HG03064 (cell line): ENCODE results near the gene IBSP.

Experiments
- ATAC-seq: cut with Tn5 transposase; IDR thresholded peaks from one replicate; pipeline ENCODE4 v1.9.1; 2021; ENCODE audit warnings: low read depth; ENCODE audit not compliant: unreplicated experiment

IBSP gene, protein sequence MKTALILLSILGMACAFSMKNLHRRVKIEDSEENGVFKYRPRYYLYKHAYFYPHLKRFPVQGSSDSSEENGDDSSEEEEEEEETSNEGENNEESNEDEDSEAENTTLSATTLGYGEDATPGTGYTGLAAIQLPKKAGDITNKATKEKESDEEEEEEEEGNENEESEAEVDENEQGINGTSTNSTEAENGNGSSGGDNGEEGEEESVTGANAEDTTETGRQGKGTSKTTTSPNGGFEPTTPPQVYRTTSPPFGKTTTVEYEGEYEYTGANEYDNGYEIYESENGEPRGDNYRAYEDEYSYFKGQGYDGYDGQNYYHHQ

DNA sequence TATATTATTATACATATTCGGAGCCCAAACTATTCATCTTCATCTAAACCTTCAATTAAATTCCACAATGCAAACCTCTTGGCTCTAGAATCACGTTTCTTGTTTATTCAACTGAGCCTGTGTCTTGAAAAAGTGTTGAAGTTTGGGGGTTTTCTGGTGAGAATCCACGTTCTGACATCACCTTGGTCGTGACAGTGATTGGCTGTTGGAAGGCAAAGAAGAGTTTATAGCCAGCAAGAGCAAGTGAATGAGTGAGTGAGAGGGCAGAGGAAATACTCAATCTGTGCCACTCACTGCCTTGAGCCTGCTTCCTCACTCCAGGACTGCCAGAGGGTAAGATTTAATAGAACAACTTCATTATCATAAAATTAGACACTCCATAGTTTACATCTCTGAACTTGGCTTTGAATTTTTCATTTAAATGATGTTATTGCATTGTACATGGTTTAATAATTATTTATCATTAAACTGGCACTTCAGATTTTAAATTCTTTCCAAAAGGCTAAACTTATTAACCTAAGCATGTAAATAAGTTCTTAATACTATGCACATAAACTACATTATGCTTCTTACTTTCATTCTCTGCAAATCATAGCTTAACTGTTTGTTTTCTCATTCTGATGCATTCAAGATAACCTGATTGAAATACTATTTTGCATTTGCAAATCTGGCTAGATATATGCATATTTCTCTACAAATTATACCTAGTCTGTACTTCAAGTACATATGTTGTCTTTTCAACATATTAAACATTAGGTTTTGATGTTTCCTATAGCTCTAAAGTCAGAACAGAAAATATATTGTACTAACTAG is at the start of gene IBSP:
Gene IBSP (plus strand): TSS at position 254 of the 813 bp plus-strand sequence. CDS start 2,808 bp downstream, outside the sequence.
- no peak for ATAC-seq

- no peak for ATAC-seq
Measured at GRCh38 chr4:87749883-87750282, 49.5 kb upstream of the IBSP start.

DNA sequence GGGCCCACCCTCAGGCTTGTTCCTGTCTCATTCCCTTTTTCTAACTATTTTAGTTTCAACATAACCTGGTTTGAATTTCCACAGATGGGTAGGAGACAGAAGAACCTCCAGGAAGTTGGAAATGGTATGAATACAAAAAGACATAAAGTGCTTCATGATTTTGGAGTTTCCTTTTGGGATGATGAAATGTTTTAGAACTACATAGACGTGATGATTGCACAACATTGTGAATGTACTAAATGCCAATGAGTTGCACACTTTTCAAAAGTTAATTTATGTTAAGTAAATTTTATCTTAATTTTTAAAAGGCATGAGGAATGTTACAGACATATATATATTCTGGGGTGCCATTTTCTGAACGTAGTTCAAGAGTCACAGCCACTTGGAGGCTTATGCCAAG is 41.1 kb upstream of the IBSP start:
- no peak for ATAC-seq

DNA sequence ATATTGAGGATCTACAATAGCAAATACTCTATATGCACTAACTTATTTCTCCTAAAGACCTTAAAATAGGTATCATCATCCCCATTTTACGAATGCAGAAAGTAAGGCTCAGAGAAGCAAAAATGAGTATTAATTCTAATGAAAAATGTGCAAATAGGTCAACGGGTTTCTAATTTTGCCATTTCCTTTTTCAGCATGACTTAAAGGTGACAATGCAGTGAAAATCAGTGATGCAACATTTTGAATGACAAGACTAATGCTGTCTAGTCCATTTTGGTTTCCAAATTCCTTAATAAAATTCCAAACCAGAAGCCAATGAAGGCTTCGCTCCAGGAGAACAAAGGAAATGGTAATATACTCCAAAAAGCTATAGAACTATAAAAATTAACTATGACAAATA is 37.0 kb upstream of the IBSP start:
- ATAC-seq = no peak

- ATAC-seq = no peak
Measured at GRCh38 chr4:87781569-87781968, 17.8 kb upstream of the IBSP start.

DNA sequence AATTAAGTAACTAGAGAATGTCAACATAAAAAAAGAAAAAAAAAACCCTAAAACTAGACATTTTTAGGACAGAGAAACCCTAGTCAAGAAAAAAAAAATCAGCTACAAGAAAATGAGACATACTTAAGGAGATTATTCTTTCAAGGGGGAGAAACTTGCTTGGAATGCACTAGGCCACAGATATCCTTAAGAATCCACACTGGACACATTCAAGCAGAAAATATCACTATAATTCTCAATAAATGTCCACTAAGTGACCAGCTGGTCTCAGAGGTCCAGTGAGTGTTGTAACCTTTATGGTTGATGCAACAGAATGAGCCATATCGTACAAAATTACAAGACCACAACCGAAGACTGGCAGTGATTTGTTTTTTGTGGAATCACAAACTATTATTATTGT is 15.6 kb upstream of the IBSP start:
- no peak for ATAC-seq

- no peak for ATAC-seq
Measured at GRCh38 chr4:87785731-87786509, 13.4 kb upstream of the IBSP start.

GRCh38 chr4:87802858-87803257 is 3.5 kb downstream of the IBSP start:
- ATAC-seq = no peak

GRCh38 chr4:87803421-87803820 is 4.1 kb downstream of the IBSP start:
- ATAC-seq = no peak

DNA sequence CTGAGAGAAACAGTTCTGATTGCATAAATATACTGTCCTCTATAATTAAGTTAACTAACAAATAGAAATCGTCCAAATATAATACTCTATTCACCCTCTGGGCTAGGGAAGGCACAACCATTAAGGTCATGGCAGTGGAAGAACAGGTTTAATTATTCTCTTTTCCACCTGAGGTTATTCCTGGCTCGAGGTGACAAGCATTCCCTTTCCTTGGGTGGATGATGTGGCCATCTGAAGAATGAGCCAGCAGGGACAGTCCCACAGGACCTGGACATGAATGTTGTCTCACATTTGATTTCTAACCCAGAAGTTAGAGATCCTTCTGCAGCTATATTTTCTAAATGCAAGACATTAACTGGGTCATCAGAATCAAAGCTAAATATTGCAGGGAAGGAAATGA is 5.5 kb downstream of the IBSP start:
- no peak for ATAC-seq

GRCh38 chr4:87805971-87806370 is 6.6 kb downstream of the IBSP start:
- no peak for ATAC-seq

DNA sequence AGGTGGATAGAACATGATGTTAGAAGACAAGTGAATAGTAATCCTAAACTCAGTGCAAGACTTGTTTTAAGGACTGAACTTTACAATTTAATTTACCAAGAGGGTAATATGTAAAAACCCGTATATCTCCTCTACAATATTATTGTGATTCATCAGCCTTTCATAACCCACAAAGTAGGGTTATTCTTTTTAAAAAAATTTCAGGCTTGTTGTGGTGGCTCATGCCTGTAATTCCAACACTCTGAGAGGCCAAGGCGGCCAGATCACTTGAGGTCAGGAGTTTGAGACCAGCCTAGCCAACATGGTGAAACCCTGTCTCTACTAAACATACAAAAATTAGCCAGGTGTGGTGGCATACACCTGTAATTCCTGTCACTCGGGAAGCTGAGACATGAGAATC is 7.2 kb downstream of the IBSP start:
- ATAC-seq = no peak

DNA sequence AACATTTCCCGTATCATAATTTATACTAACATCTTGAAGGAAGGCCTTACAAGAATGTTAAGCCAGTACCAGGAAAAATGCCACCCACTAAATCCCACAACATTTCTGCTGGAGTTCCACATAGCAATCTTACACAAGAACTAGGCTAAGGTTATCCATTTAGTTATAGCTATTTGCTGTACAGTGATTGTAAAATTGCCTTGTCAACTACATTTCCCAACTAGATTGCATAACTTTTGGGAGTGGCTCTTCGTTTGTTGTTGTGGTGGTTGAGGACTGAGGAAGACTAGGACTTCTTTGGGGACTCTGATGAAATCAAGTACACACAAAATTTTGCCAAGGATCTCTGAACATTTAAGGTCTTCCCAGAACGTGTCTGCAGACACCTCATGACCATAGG is 8.0 kb downstream of the IBSP start:
- ATAC-seq = no peak

DNA sequence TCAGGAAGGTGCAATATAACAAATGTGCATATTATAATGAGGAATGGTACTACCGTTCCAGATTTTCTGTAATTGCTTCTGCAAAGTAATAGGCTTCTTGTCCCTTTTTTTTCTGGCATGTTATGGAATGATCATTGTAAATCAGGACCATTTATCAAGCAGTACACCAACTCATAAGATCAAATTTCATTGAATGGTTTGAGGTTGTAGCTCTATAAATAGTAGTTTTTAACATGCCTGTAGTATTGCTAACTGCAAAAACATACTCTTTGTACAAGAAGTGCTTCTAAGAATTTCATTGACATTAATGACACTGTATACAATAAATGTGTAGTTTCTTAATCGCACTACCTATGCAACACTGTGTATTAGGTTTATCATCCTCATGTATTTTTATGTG is 12.6 kb downstream of the IBSP start:
- ATAC-seq = no peak

- ATAC-seq = no peak
Measured at GRCh38 chr4:87819281-87819919, 20.0 kb downstream of the IBSP start.

DNA sequence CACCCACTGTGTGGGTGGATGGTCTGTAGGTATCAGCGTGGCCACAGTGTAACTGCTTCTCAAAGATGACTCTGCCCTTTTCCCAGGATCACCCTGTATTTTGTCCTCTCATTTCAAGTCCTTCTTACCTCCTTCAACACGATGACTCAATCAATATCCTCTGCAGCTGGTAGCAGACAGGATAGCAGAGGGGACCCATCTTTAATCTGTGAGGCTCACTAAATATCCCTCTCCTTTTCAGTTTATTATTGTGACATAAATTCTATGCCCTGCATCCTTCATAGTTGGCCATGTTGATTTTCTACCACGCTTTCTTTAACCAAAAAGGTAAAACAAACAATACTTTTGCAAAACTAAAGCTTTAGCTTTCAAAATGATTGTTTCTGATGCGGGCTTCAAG is 23.8 kb downstream of the IBSP start:
- no peak for ATAC-seq

GRCh38 chr4:87823724-87824123 is 24.4 kb downstream of the IBSP start:
- ATAC-seq = no peak

DNA sequence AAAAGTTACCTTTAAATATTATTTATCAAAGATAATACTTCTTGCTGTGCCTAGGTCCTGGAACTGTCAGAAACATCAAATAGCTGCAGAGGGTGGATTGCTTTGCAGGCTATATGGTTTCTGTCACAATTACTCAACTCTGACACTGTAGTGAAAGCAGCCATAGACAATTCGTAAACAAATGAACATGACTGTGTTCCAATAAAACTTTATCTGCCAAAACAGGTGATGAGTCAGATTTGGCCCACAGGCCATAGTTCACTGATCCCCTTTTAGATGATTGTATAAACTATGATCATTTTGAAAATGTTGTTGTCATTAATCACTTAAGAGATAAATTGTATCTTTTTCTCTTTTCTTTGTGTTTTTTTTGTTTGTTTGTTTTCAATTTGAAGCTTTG is 25.0 kb downstream of the IBSP start:
- no peak for ATAC-seq

- no peak for ATAC-seq
Measured at GRCh38 chr4:87832669-87833068, 33.3 kb downstream of the IBSP start, which contains the start of gene MEPE. Gene MEPE, plus strand, starts transcription at chr4:87832969. Its CDS starts 1,746 bp downstream, at chr4:87834715.

GRCh38 chr4:87834401-87834800 is 35.0 kb downstream of the IBSP start:
- ATAC-seq = no peak

DNA sequence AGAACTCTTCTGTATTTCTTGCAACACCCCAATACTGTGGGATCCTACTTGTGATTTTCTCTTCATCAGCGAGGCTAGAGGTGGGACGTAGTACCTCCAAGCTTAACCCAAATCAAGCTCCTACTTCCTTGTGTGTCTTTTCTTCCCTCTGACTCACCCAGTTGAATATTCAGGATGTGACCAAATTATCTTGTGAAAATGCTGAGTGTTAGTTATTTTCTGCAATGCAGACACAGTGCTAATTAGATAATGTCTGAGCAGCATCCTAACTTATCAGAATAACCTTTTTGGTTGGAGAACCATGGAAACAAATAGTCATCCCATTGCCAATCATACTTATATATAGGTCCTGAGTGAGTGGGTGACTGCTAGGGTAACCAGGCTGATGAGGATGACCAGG is 35.8 kb downstream of the IBSP start:
- no peak for ATAC-seq
